H1 (cell line): ENCODE data around the gene AK6. TPM values are rescaled to one million over a fixed set of nuclear protein-coding genes. Genes with fewer than 3 reads are reported as not detected.

Experiments
- CTCF ChIA-PET: fragments of 300-600 bp; sonication (Branson Sonifier 250); formaldehyde crosslinking; loops from one replicate; lab custom pipeline; 2021; ENCODE audit not compliant: partially characterized antibody; lab: Charles Lee
- POLR2A ChIA-PET: fragments of 300-600 bp; sonication (Branson Sonifier 250); formaldehyde crosslinking; loops from one replicate; lab custom pipeline; 2021; ENCODE audit warnings: inconsistent platforms; ENCODE audit not compliant: partially characterized antibody; lab: Charles Lee
- DNase-seq, 2 experiments: peaks; one replicate each; pipeline versions ENCODE4 v3.0.0 to v3.0.0-alpha.2; 2010 to 2022; ENCODE audit warnings: low spot score in 2 of 2, low read depth in 1 of 2, mixed read lengths in 1 of 2
- FAIRE-seq: peaks from 2 replicates; lab custom pipeline; 2011; peaks lifted over from hg19 to GRCh38; lab: Jason Lieb, UNC
- H2AFZ ChIP-seq: 2 replicates; pipeline ENCODE4 v1.8.1; 2012; ENCODE audit warnings: low read length, inconsistent platforms
- H2AK5ac ChIP-seq: 2 replicates; pipeline ENCODE4 v1.6.1; 2013; ENCODE audit warnings: low read depth, low read length
- H2BK120ac ChIP-seq: replicated peaks from 2 replicates; pipeline ENCODE3; 2013; ENCODE audit warnings: low read depth, low read length, inconsistent platforms
- H2BK12ac ChIP-seq: 2 replicates; pipeline ENCODE4 v1.6.1; 2013; ENCODE audit warnings: low read depth, low read length
- H2BK15ac ChIP-seq: 2 replicates; pipeline ENCODE4 v1.6.1; 2013; ENCODE audit warnings: low read length
- H2BK20ac ChIP-seq: 2 replicates; pipeline ENCODE4 v1.6.1; 2013; ENCODE audit warnings: low read length
- H2BK5ac ChIP-seq: 2 replicates; pipeline ENCODE4 v1.6.1; 2013; ENCODE audit warnings: low read depth, low read length
- H3K14ac ChIP-seq: 2 replicates; pipeline ENCODE4 v1.6.1; 2013; ENCODE audit warnings: inconsistent platforms; ENCODE audit not compliant: insufficient read length
- H3K18ac ChIP-seq: 2 replicates; pipeline ENCODE4 v1.6.1; 2013; ENCODE audit warnings: low read length; ENCODE audit errors: extremely low read depth
- H3K23ac ChIP-seq: 2 replicates; pipeline ENCODE4 v1.6.1; 2013; ENCODE audit warnings: inconsistent platforms; ENCODE audit not compliant: insufficient read length
- H3K23me2 ChIP-seq: 2 replicates; pipeline ENCODE4 v1.6.1; 2013; ENCODE audit warnings: low read depth, low read length
- H3K27ac ChIP-seq: 2 replicates; pipeline ENCODE4 v1.6.1; 2011; ENCODE audit warnings: low read depth, low read length, inconsistent platforms
- H3K27me3 ChIP-seq, 4 experiments: replicated peaks in 1 of 4; 1 replicate in 1 of 4; 2 replicates in 3 of 4; pipeline versions ENCODE4 v1.6.1 to v1.8.1; 2011 to 2013; ENCODE audit warnings: low read length in 3 of 4, mild to moderate bottlenecking in 3 of 4, inconsistent platforms in 2 of 4, mixed read lengths in 2 of 4, moderate library complexity in 1 of 4; ENCODE audit not compliant: control insufficient read depth in 3 of 4, insufficient read depth in 3 of 4; ENCODE audit errors: extremely low read depth in 1 of 4
- H3K36me3 ChIP-seq, 4 experiments: 2 replicates each; pipeline versions ENCODE4 v1.6.1 to v1.8.1; 2011 to 2013; ENCODE audit warnings: mild to moderate bottlenecking in 4 of 4, low read length in 3 of 4, moderate library complexity in 2 of 4, control low read depth in 1 of 4, inconsistent platforms in 1 of 4; ENCODE audit not compliant: insufficient read depth in 4 of 4, control insufficient read depth in 2 of 4
- H3K4ac ChIP-seq: replicated peaks from 2 replicates; pipeline ENCODE3; 2013; ENCODE audit warnings: low read length, low read depth, mixed read lengths, inconsistent platforms; ENCODE audit not compliant: insufficient read length
- H3K4me1 ChIP-seq, 4 experiments: replicated peaks in 1 of 4; 1 replicate in 1 of 4; 2 replicates in 3 of 4; pipeline versions ENCODE4 v1.6.1 to v1.8.1; 2011 to 2013; ENCODE audit warnings: low read length in 3 of 4, inconsistent platforms in 2 of 4, mixed read lengths in 1 of 4; ENCODE audit not compliant: insufficient read depth in 4 of 4, control insufficient read depth in 3 of 4
- H3K4me2 ChIP-seq, 2 experiments: 2 replicates each; pipeline versions ENCODE4 v1.6.1 to v1.8.1; 2011 to 2013; ENCODE audit warnings: low read depth in 2 of 2, low read length in 2 of 2, control low read depth in 1 of 2, inconsistent platforms in 1 of 2, mild to moderate bottlenecking in 1 of 2; ENCODE audit not compliant: insufficient read depth in 1 of 2
- H3K4me3 ChIP-seq, 4 experiments: fragments of 200-600, 300-600 bp in 1 of 4; sonication (generic), shearing (Covaris generic), sonication (Bioruptor Twin) in 1 of 4; 2 replicates each; pipeline versions ENCODE4 v1.5.1 to v1.8.1; 2011 to 2016; ENCODE audit warnings: low read length in 4 of 4, low read depth in 3 of 4, control low read depth in 2 of 4, inconsistent platforms in 2 of 4, mild to moderate bottlenecking in 2 of 4, mixed read lengths in 1 of 4, moderate library complexity in 1 of 4; ENCODE audit not compliant: insufficient read depth in 2 of 4; ENCODE audit errors: extremely low read depth in 1 of 4
- H3K56ac ChIP-seq: replicated peaks from 2 replicates; pipeline ENCODE3; 2013; ENCODE audit warnings: low read depth, mild to moderate bottlenecking, mixed read lengths, low read length, inconsistent platforms; ENCODE audit not compliant: insufficient read length
- H3K79me1 ChIP-seq: 2 replicates; pipeline ENCODE4 v1.6.1; 2013; ENCODE audit warnings: low read depth, low read length, control low read depth
- H3K79me2 ChIP-seq, 2 experiments: 2 replicates each; pipeline versions ENCODE4 v1.6.1 to v1.8.1; 2012 to 2013; ENCODE audit warnings: low read length in 2 of 2, mild to moderate bottlenecking in 2 of 2, inconsistent platforms in 1 of 2; ENCODE audit not compliant: insufficient read depth in 2 of 2, control insufficient read depth in 1 of 2
- H3K9ac ChIP-seq, 4 experiments: replicated peaks in 1 of 4; 1 replicate in 1 of 4; 2 replicates in 3 of 4; pipeline versions ENCODE4 v1.6.1 to v1.8.1; 2011 to 2013; ENCODE audit warnings: low read depth in 3 of 4, low read length in 3 of 4, control low read depth in 2 of 4, mild to moderate bottlenecking in 2 of 4, moderate library complexity in 2 of 4, inconsistent platforms in 1 of 4; ENCODE audit errors: extremely low read depth in 1 of 4
- H3K9me3 ChIP-seq, 2 experiments: 2 replicates each; pipeline versions ENCODE4 v1.6.1 to v1.8.1; 2012 to 2013; ENCODE audit warnings: mild to moderate bottlenecking in 2 of 2, moderate library complexity in 2 of 2, control low read depth in 1 of 2, inconsistent platforms in 1 of 2, low read depth in 1 of 2, low read length in 1 of 2, mixed read lengths in 1 of 2; ENCODE audit not compliant: insufficient read depth in 2 of 2
- H4K20me1 ChIP-seq, 2 experiments: replicated peaks in 1 of 2; 2 replicates each; pipeline versions ENCODE3 to v1.8.1; 2011 to 2013; ENCODE audit warnings: inconsistent platforms in 2 of 2, low read length in 2 of 2, mild to moderate bottlenecking in 1 of 2; ENCODE audit not compliant: insufficient read depth in 2 of 2, control insufficient read depth in 1 of 2
- H4K5ac ChIP-seq: 2 replicates; pipeline ENCODE4 v1.6.1; 2013; ENCODE audit warnings: low read length, low read depth, mixed read lengths, inconsistent platforms; ENCODE audit not compliant: insufficient read length
- H4K8ac ChIP-seq: 2 replicates; pipeline ENCODE4 v1.8.0; 2013; ENCODE audit warnings: mild to moderate bottlenecking, moderate library complexity, low read length, inconsistent platforms; ENCODE audit not compliant: insufficient read depth; ENCODE audit errors: extremely low read depth
- H4K91ac ChIP-seq: replicated peaks from 2 replicates; pipeline ENCODE3; 2013; ENCODE audit warnings: low read length, mixed read lengths, inconsistent platforms; ENCODE audit not compliant: insufficient read length
- ASH2L ChIP-seq: fragments of 200-600, 300-600 bp; sonication (generic); IDR thresholded peaks from one replicate; pipeline ENCODE4 v1.7.1; 2017; ENCODE audit warnings: low read length
- CBX8 ChIP-seq: fragments of 300-800, 300-1000 bp; sonication (generic); IDR thresholded peaks from 2 replicates; pipeline ENCODE4 v1.7.1; 2016; ENCODE audit warnings: low read depth, low read length, borderline replicate concordance
- CHD1 ChIP-seq: IDR thresholded peaks from 2 replicates; pipeline ENCODE4 v1.6.1; 2012; ENCODE audit warnings: low read depth, low read length, improper control_type of control experiment
- EZH2 ChIP-seq: fragments of 200-600 bp; sonication (generic); IDR thresholded peaks from 2 replicates; pipeline ENCODE4 v1.7.1; 2012; ENCODE audit warnings: low read depth, mild to moderate bottlenecking, moderate library complexity, low read length, inconsistent platforms; ENCODE audit not compliant: severe bottlenecking
- GTF2F1 ChIP-seq: IDR thresholded peaks from 2 replicates; pipeline ENCODE4 v1.6.1; 2012; ENCODE audit warnings: low read depth, low read length, improper control_type of control experiment, borderline replicate concordance
- KDM4A ChIP-seq: IDR thresholded peaks from one replicate; pipeline ENCODE4 v1.7.1; 2012; ENCODE audit warnings: low read depth, mild to moderate bottlenecking, moderate library complexity, low read length, inconsistent platforms; ENCODE audit not compliant: severe bottlenecking
- KDM5A ChIP-seq: fragments of 200-600 bp; IDR thresholded peaks from 2 replicates; pipeline ENCODE4 v1.7.1; 2012; ENCODE audit warnings: mild to moderate bottlenecking, low read length, inconsistent platforms, mixed read lengths
- NANOG ChIP-seq: IDR thresholded peaks from 2 replicates; pipeline ENCODE4 v1.6.1; 2011; ENCODE audit warnings: low read length, low read depth, mild to moderate bottlenecking, inconsistent platforms; ENCODE audit not compliant: insufficient read depth, poor library complexity, severe bottlenecking
- NRF1 ChIP-seq: IDR thresholded peaks from 2 replicates; pipeline ENCODE4 v1.6.1; 2011; ENCODE audit warnings: mild to moderate bottlenecking, low read depth, low read length, improper control_type of control experiment
- RAD21 ChIP-seq, 2 experiments: IDR thresholded peaks in 1 of 2; conservative IDR thresholded peaks in 1 of 2; 2 replicates each; pipeline ENCODE4 v1.6.1; 2011; ENCODE audit warnings: low read depth in 2 of 2, low read length in 2 of 2, improper control_type of control experiment in 1 of 2, inconsistent platforms in 1 of 2, mild to moderate bottlenecking in 1 of 2, moderate library complexity in 1 of 2
- SIRT6 ChIP-seq: IDR thresholded peaks from one replicate; pipeline ENCODE4 v1.7.1; 2012; ENCODE audit warnings: low read length, inconsistent platforms
- SP2 ChIP-seq: IDR thresholded peaks from 2 replicates; pipeline ENCODE4 v1.6.1; 2012; ENCODE audit warnings: mild to moderate bottlenecking, low read length, inconsistent platforms
- TAF7 ChIP-seq: optimal IDR thresholded peaks from 2 replicates; pipeline ENCODE3; 2011; ENCODE audit warnings: low read depth, mild to moderate bottlenecking, inconsistent platforms, low read length, moderate library complexity, borderline replicate concordance
- WGBS, 2 experiments: shearing (Covaris generic) in 1 of 2; methylation state at CpG; one replicate each; pipeline versions ENCODE4 v1.1.6 to v1.1.7; 2013 to 2015; ENCODE audit warnings: low lambda C conversion rate in 2 of 2, mixed read lengths in 2 of 2, inconsistent platforms in 1 of 2, low coverage in 1 of 2, missing lambda C conversion rate in 1 of 2; ENCODE audit not compliant: insufficient replicate concordance in 2 of 2, insufficient coverage in 1 of 2, insufficient read length in 1 of 2; ENCODE audit errors: extremely low coverage in 1 of 2, missing lambda C conversion rate in 1 of 2; 5-methylcytosine and 5-hydroxymethylcytosine counted together
- polyA plus RNA-seq, 7 experiments: library from polyadenylated mRNA; depleted of rRNA in 3 of 7; stranded (reverse) in 5 of 7; unstranded in 2 of 7; fragments of >200 nt in 5 of 7; fragments of 200-250 nt in 2 of 7; gene quantifications; 1 replicate in 5 of 7; 2 replicates in 1 of 7; 4 replicates in 1 of 7; pipeline versions ENCODE4 v1.2.1 to v1.2.3, GENCODE V29; 2011 to 2013; ENCODE audit warnings: missing spikeins in 2 of 7, mixed read lengths in 2 of 7
- total RNA-seq: library from RNA; stranded (reverse); fragmentation: NEBNext Ultra II Directional; extraction: Animal tissue kit (Norgen Biotek cat#: 25700); gene quantifications from 2 replicates; pipeline ENCODE4 v1.2.1, GENCODE V29; 2021

AK6 gene
- total and polyA plus RNA-seq, 2 of the 8 experiments (the other 6 are each of a cell fraction or from before 2014, with no cell fraction given): 22.5 to 51.2 TPM

GRCh38 chr5:69335341-69335935 lies 33.9 kb downstream of the AK6 start:
- Histone ChIP-seq H3K9ac (no peak overlapping the region), H3K9me3 (no peaks in the 10 kb centered on the region), H2BK15ac (no peak overlapping the region), H2BK5ac (no peak overlapping the region), H3K4ac (no peak overlapping the region), H4K91ac (no peak overlapping the region), H3K79me2 (no peaks in the 10 kb centered on the region), H3K56ac (no peak overlapping the region), H3K27me3 (no peaks in the 10 kb centered on the region), H3K4me3 (no peak overlapping the region), H2AFZ (no peak overlapping the region), H3K36me3 (no peaks in the 10 kb centered on the region), H3K23me2 (no peaks in the 10 kb centered on the region), H2BK12ac (no peak overlapping the region), H3K27ac (no peak overlapping the region), H4K20me1 (no peaks in the 10 kb centered on the region), H3K23ac (no peak overlapping the region), H3K79me1 (no peaks in the 10 kb centered on the region), H4K8ac (no peak overlapping the region), H3K4me2 (no peak overlapping the region), H3K4me1 (peaks cover 0 to 2% (median 0%) of the 10 kb centered on the region in 4 experiments; a peak in 3 of 7 replicates), H2AK5ac (no peak overlapping the region), H2BK20ac (no peak overlapping the region), H2BK120ac (no peak overlapping the region), H3K14ac (no peak overlapping the region), H3K18ac (no peak overlapping the region), H4K5ac (no peak overlapping the region)
- DNase-seq: no peak
- WGBS, 2 experiments: 91% methylated on average over 7 of the region's 7 CpGs; no CpG with 5 or more reads in 1 of the 2 experiments
- ChIA-PET POLR2A (interaction anchor here (0.8 to 0.9 kb wide), 3 partner anchors 47 to 145 kb away, joined by 3 to 7 read pairs (median 5); no protein-coding TSS in a partner anchor), CTCF (interaction anchor here (0.6 to 3.0 kb wide), 22 partner anchors 8 to 312 kb away, joined by 3 to 28 read pairs (median 5); partner anchors contain the start of gene SLC30A5)
- no peak for FAIRE-seq
- TF ChIP-seq TAF7: no peak
- no peak for TF ChIP-seq EZH2
- no peak for TF ChIP-seq NANOG
- no peak for TF ChIP-seq NRF1
- TF ChIP-seq ASH2L: no peak
- no peak for TF ChIP-seq SIRT6
- no peak for TF ChIP-seq GTF2F1
- TF ChIP-seq SP2: no peak
- no peak for TF ChIP-seq RAD21 (IDR thresholded peaks at IDR 0.05 in 1 of 2, conservative IDR thresholded peaks at IDR 0.05 in 1 of 2; ENCODE audit: low read depth in 2 of 2, low read length in 2 of 2)
- no peak for TF ChIP-seq CHD1
- no peak for TF ChIP-seq KDM5A
- no peak for TF ChIP-seq CBX8
- no peak for TF ChIP-seq KDM4A
